Measurements from ENCODE around the gene ARHGEF6.

DNA sequence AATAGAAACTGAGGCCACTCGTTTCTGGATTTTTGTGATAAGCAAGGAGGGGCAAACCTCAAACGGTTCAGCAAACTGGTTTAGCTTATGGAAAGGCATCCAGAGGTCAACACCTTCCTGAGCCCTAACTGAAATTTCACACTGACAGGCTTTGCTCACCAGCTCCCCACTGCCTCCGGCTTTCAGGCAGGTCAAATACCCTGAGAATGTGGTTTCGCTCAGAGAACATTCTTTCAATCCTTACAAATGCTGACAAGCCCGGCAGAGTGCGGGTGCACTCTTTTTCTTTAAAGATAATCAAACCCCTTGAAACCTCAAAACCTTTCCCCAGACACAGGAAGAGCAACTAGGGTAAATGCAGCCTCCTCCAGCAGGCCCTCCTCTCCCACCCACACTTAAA is 91.3 kb downstream of the ARHGEF6 start:
- TF ChIP-seq CTCF (conservative IDR thresholded peaks at IDR 0.05 in 1 of 2, IDR thresholded peaks at IDR 0.05 in 1 of 2; ENCODE audit: extremely low read depth in 1 of 2, insufficient read depth in 1 of 2, low read depth in 1 of 2, low read length in 2 of 2) = no peak
- TF ChIP-seq EZH2 (IDR thresholded peaks at IDR 0.05; ENCODE audit: borderline replicate concordance, low read length) = no peak

Data from mammary epithelial cell (primary cell).